Peyer's patch (tissue), 4 donors: ENCODE results near the gene MYD88.

Experiments
- CTCF ChIP-seq, 6 experiments: fragments of 450-650 bp in 4 of 6; fragments of 200-600 bp in 2 of 6; sonication (generic) in 1 of 6; IDR thresholded peaks; one replicate each; pipeline ENCODE4 v1.5.1; 2017 to 2019; ENCODE audit warnings: antibody characterized with exemption in 6 of 6, mild to moderate bottlenecking in 3 of 6, moderate library complexity in 1 of 6
- POLR2A ChIP-seq, 2 donors: fragments of 450-650 bp; IDR thresholded peaks; one replicate each; pipeline ENCODE4 v1.5.1; 2017; ENCODE audit warnings: antibody characterized with exemption in 2 of 2, mild to moderate bottlenecking in 2 of 2, moderate library complexity in 2 of 2

- no peak for TF ChIP-seq POLR2A (IDR thresholded peaks at IDR 0.05)
- TF ChIP-seq CTCF (IDR thresholded peaks at IDR 0.05), result no peak
Measured at GRCh38 chr3:38150780-38151528, 12.5 kb downstream of the MYD88 start.
